ENCODE measurements around the gene DAD1.
"Not testable (repeated sequence)": the region's sequence is repeated elsewhere in the genome, so short reads cannot be mapped to it uniquely, and the experiment has no call there.

DAD1 gene

DNA sequence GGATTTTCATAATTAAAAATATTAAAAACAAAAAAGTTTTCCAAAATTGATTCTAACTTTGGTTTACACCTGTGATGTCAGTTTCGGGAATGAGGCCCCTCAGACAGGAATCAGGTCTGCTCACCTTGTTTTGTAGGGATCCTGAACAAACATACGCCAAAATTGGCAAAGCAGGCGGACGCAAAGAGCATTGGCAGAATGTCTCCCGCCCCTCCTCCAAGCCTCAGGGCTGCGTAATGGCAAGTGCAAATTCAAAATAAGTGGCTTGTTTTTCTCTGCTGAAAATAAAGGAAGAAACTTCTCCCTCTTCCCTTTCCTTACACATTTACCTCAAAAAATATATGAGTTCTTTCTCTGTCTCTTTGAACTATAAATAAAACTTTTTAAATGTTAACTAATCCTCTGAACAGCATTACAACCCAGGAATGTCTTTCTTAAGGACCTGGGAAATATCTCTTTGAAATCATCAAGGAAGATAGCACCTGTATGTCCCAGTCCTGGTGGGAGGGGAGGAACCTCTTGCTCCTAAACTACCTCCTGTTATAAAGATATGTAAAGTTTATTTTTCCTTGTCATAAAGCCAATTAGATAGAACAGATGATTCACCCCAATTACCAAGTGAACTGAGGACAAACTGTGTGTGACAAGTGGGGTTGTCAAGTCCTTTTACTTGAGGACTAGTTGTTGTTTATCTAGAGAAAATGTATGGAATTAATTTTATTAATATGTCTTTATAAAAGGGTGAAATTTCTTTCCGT is 38.7 kb upstream of the DAD1 start:
- in situ Hi-C loops (cut with HindIII; ENCODE audit: low sequenced_read_pairs), result no loop called here
- H3K4me3 ChIP-seq (ENCODE audit: low read depth, low read length), result no peak overlapping the region
- TF ChIP-seq, protein P1, sequence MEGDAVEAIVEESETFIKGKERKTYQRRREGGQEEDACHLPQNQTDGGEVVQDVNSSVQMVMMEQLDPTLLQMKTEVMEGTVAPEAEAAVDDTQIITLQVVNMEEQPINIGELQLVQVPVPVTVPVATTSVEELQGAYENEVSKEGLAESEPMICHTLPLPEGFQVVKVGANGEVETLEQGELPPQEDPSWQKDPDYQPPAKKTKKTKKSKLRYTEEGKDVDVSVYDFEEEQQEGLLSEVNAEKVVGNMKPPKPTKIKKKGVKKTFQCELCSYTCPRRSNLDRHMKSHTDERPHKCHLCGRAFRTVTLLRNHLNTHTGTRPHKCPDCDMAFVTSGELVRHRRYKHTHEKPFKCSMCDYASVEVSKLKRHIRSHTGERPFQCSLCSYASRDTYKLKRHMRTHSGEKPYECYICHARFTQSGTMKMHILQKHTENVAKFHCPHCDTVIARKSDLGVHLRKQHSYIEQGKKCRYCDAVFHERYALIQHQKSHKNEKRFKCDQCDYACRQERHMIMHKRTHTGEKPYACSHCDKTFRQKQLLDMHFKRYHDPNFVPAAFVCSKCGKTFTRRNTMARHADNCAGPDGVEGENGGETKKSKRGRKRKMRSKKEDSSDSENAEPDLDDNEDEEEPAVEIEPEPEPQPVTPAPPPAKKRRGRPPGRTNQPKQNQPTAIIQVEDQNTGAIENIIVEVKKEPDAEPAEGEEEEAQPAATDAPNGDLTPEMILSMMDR (IDR thresholded peaks at IDR 0.05; ENCODE audit: low read depth, low read length), result no peak
- no peak for DNase-seq (ENCODE audit: low read depth, low spot score)

DNA sequence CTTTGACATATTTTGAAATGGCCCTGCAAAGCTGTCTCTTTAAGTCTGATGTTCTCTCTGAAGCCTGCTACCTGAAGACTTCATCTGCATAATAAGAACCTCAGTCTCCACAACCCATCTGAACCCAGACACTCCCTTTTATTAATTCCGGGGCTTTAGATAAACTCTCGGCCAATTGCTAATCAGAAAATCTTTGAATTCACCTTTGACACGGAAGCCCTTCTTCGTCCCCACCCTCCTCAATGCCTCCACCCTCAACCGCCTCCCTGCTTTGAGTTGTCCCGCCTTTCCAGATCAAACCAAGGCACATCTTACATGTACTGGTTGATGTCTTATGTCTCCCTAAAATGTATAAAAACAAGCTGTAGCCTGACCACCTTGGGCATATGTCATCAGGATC is 37.6 kb upstream of the DAD1 start:
- no peak overlapping the region for H3K4me3 ChIP-seq (ENCODE audit: low read depth, low read length)
- no peak for DNase-seq (ENCODE audit: low read depth, low spot score)
- in situ Hi-C loops (cut with HindIII; ENCODE audit: low sequenced_read_pairs), result no loop called here
- TF ChIP-seq, protein P1 (IDR thresholded peaks at IDR 0.05; ENCODE audit: low read depth, low read length), result no peak

DNA sequence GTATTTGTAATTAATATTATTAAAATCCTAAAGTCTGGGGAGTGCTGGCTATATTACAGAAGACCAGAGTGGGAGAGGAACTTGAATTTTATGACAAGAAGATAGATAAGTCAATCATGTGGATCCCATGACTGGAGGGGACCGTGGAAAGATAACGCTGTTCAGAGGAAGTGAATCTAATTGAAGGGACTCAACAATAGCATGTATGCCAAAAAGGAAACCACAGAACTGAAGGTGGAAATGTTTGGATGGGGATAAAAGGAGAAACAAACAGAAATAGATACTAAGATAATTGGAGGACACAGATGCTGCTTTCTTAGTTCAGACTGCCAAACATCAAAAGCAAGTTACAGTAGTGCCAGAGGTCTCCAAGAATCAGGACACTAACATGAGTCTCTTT is 34.0 kb upstream of the DAD1 start:
- no peak overlapping the region for H3K4me3 ChIP-seq (ENCODE audit: low read depth, low read length)
- DNase-seq (ENCODE audit: low read depth, low spot score), result no peak
- in situ Hi-C loops (cut with HindIII; ENCODE audit: low sequenced_read_pairs), result no loop called here
- TF ChIP-seq, protein P1 (IDR thresholded peaks at IDR 0.05; ENCODE audit: low read depth, low read length), result no peak

DNA sequence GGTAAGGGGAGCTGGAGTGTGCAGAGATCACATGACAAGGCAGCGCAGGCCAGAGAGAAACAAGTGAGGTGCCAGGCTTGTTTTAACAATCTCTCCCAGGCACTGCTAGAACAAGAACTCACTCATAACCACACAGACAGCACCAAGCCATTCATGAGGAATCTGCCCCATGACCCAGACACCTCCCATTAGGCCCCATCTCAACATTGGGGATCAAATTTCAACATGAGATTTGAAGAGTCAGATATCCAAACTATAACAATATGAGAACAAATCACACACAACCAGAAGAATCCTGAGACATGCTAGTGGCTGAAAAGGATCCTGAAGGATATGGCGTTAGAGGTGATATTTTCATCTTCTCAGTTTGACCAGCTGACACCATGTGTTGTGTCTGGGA is 33.2 kb upstream of the DAD1 start:
- H3K4me3 ChIP-seq (ENCODE audit: low read depth, low read length), result no peak overlapping the region
- TF ChIP-seq, protein P1 (IDR thresholded peaks at IDR 0.05; ENCODE audit: low read depth, low read length), result no peak
- peak; percentile 69 for DNase-seq (ENCODE audit: low read depth, low spot score)
- in situ Hi-C loops (cut with HindIII; ENCODE audit: low sequenced_read_pairs), result no loop called here

DNA sequence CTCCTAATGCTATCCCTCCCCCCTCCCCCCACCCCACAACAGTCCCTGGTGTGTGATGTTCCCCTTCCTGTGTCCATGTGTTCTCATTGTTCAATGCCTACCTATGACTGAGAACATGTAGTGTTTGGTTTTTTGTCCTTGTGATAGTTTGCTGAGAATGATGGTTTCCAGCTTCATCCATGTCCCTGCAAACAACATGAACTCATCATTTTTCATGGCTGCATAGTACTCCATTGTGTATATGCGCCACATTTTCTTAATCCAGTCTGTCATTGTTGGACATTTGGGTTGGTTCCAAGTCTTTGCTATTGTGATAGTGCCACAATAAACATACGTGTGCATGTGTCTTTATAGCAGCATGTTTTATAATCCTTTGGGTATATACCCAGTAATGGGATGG is 26.7 kb upstream of the DAD1 start:
- DNase-seq (ENCODE audit: low read depth, low spot score); H3K4me3 ChIP-seq (ENCODE audit: low read depth, low read length); in situ Hi-C loops (cut with HindIII; ENCODE audit: low sequenced_read_pairs): not testable (repeated sequence)

DNA sequence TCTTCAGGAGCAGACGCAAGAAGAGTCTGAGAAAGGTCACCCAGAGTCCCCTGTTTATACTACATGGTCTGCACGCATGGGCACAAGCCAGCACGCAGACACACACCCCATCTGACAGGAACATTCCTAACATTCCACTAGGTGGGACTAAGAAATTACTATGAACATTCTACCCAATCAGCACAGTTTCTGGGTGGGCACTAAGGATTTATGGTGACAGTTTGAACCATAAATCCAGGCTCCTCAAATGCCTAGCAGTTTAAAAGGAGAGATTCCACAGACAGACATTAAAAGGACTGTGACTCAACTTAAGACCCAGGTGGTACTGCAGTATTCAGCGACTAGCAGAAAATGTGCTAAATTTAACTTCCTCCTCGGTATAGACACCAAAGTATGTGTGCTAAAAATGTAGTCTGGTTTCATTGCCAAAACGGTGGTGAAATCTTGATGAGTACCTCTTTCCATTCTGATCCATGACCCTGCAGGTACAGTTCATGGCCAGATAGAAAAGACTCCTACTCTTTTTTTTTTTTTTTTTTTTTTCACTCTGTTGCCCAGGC is 25.3 kb upstream of the DAD1 start:
- in situ Hi-C loops (cut with HindIII; ENCODE audit: low sequenced_read_pairs), result no loop called here
- TF ChIP-seq, protein P1 (IDR thresholded peaks at IDR 0.05; ENCODE audit: low read depth, low read length), result no peak
- H3K4me3 ChIP-seq (ENCODE audit: low read depth, low read length), result no peak overlapping the region
- DNase-seq (ENCODE audit: low read depth, low spot score), result peak; percentile 96

DNA sequence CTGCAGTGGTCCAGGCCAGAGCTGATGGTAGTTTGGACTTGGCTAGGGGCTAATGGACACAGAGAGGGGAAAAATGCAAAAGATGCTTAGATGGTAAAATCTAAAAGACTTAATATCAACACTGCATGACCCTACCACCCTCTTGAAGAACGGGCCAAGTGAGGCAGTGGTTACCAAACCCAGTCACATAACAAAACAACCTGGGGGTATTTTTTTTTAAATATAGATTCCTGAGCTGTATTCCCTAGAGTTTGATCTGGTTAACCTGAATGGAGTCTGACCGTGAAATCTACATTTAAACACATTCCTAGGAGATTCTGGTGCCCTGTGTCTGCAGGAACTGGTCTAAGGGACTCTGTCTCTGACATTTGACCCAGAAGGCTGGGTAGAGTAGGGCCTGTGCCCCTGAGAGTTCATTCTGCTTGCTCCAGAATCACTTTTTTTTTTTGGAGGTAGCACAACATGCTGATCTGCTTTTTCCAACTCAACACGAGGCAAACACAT is 24.8 kb upstream of the DAD1 start:
- DNase-seq (ENCODE audit: low read depth, low spot score), result no peak
- in situ Hi-C loops (cut with HindIII; ENCODE audit: low sequenced_read_pairs), result no loop called here
- no peak overlapping the region for H3K4me3 ChIP-seq (ENCODE audit: low read depth, low read length)
- TF ChIP-seq, protein P1 (IDR thresholded peaks at IDR 0.05; ENCODE audit: low read depth, low read length), result no peak
